SK-N-SH (cell line): Measurements from ENCODE around the gene KCNG1.

Source experiments
- CTCF ChIP-seq: fragments of 200-600 bp; sonication (generic); IDR thresholded peaks from 2 replicates; pipeline ENCODE4 v1.6.1; 2017; ENCODE audit warnings: antibody characterized with exemption, mild to moderate bottlenecking, moderate library complexity
- EP300 ChIP-seq, 2 experiments: IDR thresholded peaks; 2 replicates each; pipeline versions ENCODE4 v1.4.0 to v1.6.1; 2012; ENCODE audit warnings: borderline replicate concordance in 1 of 2, low read depth in 1 of 2, low read length in 1 of 2
- GABPA ChIP-seq: IDR thresholded peaks from 2 replicates; pipeline ENCODE4 v1.4.0; 2012; ENCODE audit warnings: low read depth, mild to moderate bottlenecking
- POLR2AphosphoS5 ChIP-seq: IDR thresholded peaks from 2 replicates; pipeline ENCODE4 v1.6.1; 2012; ENCODE audit warnings: low read depth, low read length
- SMC3 ChIP-seq: IDR thresholded peaks from 2 replicates; pipeline ENCODE4 v1.6.1; 2012; ENCODE audit warnings: low read depth, low read length, improper control_type of control experiment
- TAF1 ChIP-seq: IDR thresholded peaks from 2 replicates; pipeline ENCODE4 v1.6.1; 2012; ENCODE audit warnings: low read depth, mild to moderate bottlenecking, low read length, moderate library complexity, borderline replicate concordance

GRCh38 chr20:51046021-51046985, 23.4 kb upstream of the KCNG1 start:
- TF ChIP-seq GABPA (no peak), CTCF (no peak), TAF1 (no peak), POLR2AphosphoS5 (no peak), EP300 (IDR thresholded peaks at IDR 0.05; ENCODE audit: borderline replicate concordance in 1 of 2, low read depth in 1 of 2, low read length in 1 of 2) (no peak), SMC3 (no peak)
